Measurements from ENCODE around the gene UBXN1.

DNA sequence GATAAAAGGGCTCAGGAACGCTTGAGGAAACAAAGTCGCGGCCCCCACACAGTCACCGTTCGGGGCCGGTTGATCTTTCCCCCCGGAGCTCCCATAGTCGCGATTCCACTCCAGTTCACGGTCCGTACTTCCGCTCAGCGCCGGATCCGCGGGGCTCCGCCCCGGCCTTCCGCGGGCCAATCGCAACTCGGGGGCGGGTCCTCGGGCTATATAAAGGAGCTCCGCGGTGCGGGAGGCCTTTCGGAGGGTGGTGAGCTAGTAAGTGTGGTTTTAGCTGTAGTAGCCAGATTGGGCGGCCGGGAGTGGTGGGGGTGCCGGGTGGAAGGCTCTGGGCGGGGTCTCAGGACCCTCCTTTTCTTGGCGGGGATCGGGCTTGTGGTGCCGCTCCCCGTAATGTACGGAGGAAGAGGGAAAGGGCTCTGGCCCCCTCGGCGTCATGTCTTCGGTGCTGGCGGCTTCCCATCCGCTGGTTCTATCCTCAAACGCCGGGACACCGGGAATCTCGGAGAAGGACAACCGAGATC is 13.7 kb downstream of the UBXN1 start, which contains the start of the genes C11orf98 and CSKMT:
- TF ChIP-seq, protein P1, sequence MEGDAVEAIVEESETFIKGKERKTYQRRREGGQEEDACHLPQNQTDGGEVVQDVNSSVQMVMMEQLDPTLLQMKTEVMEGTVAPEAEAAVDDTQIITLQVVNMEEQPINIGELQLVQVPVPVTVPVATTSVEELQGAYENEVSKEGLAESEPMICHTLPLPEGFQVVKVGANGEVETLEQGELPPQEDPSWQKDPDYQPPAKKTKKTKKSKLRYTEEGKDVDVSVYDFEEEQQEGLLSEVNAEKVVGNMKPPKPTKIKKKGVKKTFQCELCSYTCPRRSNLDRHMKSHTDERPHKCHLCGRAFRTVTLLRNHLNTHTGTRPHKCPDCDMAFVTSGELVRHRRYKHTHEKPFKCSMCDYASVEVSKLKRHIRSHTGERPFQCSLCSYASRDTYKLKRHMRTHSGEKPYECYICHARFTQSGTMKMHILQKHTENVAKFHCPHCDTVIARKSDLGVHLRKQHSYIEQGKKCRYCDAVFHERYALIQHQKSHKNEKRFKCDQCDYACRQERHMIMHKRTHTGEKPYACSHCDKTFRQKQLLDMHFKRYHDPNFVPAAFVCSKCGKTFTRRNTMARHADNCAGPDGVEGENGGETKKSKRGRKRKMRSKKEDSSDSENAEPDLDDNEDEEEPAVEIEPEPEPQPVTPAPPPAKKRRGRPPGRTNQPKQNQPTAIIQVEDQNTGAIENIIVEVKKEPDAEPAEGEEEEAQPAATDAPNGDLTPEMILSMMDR (IDR thresholded peaks at IDR 0.05): no peak
- peak; percentile 89 to 99 for TF ChIP-seq POLR2A (IDR thresholded peaks at IDR 0.05)

Data from thyroid gland (tissue), 4 donors.